ENCODE data around the gene GALNT15.
A peak's percentile ranks its signal among the peaks of the same experiment; 100 is the strongest.

Gene GALNT15

DNA sequence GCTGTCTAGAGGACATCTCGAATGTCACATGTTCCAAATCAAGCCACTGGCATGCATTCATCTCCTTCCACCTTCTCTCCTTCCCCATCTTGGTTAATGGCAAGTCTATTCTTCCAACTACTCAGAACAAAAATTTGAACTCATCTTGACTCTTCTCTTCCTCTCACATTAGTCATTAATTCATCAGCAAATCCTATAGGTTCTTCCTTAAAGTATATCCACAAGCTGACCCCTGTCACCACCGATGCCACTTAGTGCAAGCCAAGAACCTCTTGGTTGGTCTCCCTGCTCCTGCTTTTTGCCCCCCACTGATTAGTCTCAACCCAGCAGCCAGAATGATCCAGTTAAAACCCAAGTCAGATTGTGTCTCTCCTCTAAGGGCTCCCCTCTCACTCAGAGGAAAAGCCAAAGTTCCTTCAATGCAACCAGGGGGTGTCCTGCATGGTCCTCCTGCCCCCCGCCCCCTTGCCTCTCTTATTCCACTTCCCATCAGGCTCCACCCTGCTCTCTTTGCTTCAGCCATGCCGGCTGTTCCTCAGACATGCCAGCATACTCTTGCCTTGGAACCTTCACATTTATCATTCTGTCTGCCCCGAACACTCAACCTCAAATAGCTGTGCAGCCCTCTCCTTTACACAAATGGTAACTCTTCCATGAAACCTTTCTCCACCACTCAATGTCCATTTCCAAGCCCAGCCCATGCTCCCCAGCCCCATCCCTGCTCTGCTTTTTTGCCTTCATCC lies 1.0 kb upstream of the GALNT15 start:
- H3K4me3 ChIP-seq (ENCODE audit: control insufficient read depth, low read depth, low read length): no peak overlapping the region
- TF ChIP-seq, protein P1, sequence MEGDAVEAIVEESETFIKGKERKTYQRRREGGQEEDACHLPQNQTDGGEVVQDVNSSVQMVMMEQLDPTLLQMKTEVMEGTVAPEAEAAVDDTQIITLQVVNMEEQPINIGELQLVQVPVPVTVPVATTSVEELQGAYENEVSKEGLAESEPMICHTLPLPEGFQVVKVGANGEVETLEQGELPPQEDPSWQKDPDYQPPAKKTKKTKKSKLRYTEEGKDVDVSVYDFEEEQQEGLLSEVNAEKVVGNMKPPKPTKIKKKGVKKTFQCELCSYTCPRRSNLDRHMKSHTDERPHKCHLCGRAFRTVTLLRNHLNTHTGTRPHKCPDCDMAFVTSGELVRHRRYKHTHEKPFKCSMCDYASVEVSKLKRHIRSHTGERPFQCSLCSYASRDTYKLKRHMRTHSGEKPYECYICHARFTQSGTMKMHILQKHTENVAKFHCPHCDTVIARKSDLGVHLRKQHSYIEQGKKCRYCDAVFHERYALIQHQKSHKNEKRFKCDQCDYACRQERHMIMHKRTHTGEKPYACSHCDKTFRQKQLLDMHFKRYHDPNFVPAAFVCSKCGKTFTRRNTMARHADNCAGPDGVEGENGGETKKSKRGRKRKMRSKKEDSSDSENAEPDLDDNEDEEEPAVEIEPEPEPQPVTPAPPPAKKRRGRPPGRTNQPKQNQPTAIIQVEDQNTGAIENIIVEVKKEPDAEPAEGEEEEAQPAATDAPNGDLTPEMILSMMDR (conservative IDR thresholded peaks at IDR 0.05; ENCODE audit: control insufficient read depth, insufficient read depth, low read depth, low read length): no peak
- DNase-seq (ENCODE audit: low read depth): peak; percentile 48

DNA sequence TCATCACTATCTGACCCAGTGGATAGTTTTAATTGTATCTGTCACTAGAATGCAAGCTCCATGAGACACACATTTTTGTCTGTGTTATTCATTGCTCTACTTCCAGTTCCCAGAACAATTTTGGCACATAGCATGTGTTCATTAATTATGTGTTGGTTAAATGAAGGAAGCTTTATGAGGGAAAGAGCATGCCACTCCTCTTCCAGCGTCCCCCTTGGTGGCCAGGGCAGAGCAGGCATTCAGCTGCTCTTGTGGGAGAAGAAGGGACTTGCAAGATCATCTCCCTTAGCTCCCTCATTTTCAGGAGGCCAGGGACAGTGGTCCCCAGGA lies 489 bp upstream of the GALNT15 start:
- H3K4me3 ChIP-seq (ENCODE audit: control insufficient read depth, low read depth, low read length): peak overlapping the region; percentile 58
- peak; percentile 89 for DNase-seq (ENCODE audit: low read depth)
- TF ChIP-seq, protein P1 (conservative IDR thresholded peaks at IDR 0.05; ENCODE audit: control insufficient read depth, insufficient read depth, low read depth, low read length): no peak

DNA sequence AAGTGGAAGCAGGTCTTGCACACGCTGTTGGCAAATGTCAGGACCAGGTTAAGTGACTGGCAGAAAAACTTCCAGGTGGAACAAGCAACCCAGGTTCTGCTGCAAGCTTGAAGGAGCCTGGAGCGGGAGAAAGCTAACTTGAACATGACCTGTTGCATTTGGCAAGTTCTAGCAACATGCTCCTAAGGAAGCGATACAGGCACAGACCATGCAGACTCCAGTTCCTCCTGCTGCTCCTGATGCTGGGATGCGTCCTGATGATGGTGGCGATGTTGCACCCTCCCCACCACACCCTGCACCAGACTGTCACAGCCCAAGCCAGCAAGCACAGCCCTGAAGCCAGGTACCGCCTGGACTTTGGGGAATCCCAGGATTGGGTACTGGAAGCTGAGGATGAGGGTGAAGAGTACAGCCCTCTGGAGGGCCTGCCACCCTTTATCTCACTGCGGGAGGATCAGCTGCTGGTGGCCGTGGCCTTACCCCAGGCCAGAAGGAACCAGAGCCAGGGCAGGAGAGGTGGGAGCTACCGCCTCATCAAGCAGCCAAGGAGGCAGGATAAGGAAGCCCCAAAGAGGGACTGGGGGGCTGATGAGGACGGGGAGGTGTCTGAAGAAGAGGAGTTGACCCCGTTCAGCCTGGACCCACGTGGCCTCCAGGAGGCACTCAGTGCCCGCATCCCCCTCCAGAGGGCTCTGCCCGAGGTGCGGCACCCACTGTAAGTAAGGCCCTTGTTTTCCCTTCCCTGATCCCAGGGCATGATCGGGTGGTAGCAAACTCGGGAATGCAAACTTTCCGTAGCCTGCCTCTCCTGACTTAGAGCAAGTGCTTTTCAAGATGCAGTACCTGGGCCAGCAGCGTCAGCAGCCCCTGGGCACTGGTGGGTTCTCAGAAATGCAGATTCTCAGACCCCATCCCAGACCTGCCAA lies 759 bp downstream of the GALNT15 start:
- peak; percentile 26 for DNase-seq (ENCODE audit: low read depth)
- TF ChIP-seq, protein P1 (conservative IDR thresholded peaks at IDR 0.05; ENCODE audit: control insufficient read depth, insufficient read depth, low read depth, low read length): no peak
- H3K4me3 ChIP-seq (ENCODE audit: control insufficient read depth, low read depth, low read length): peak overlapping the region; percentile 58

DNA sequence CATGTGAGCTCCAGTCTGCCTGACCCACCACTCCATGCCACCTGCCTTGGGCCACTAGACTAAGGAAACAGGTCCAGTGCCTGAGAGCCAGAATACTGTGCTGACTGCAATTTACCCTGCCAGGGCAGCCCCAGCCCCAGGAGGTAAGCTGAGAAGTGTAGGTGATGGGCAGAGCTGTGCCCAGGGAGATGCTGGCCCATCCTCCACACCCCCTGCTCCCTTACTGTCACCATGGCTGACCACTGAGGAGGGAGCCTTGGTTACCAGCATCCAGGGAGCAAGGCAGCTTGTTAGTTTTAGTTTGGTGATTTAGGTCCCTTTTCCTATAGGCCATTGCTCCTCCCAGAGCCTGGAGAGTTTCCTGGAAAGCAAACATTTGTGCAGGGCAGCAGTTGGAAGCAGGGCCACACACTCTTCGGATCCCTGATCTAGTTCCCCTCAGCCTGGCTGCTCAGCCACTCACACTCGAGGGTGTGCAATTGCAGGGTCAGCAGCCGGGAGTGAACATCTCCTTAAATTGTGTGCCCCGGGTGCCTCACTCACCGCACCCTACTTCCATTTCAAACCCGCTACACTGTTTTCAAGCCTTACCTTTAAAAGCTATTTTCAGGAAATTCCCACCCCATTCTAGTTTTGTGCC lies 2.0 kb downstream of the GALNT15 start:
- peak overlapping the region; percentile 58 for H3K4me3 ChIP-seq (ENCODE audit: control insufficient read depth, low read depth, low read length)
- TF ChIP-seq, protein P1 (conservative IDR thresholded peaks at IDR 0.05; ENCODE audit: control insufficient read depth, insufficient read depth, low read depth, low read length): no peak
- DNase-seq (ENCODE audit: low read depth): peak; percentile 50

DNA sequence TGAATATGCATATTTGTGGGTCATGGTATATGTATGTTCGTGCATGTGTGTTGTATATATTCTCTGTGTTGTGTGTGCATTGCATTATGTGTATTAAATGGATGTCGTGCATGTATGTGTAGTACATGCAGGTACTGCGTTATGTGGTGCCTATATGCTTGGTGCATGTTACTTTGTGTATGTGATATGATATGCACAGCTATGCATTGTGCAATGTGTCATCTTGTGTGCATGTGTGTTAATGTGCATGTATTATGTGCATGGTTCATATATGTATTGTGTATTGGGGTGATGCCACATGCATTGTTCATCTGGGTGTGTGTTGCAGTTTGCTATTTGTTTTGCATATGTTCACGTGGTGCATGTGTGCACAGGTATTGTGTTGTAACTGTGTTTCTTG lies 2.9 kb downstream of the GALNT15 start:
- no peak for DNase-seq (ENCODE audit: low read depth)
- TF ChIP-seq, protein P1 (conservative IDR thresholded peaks at IDR 0.05; ENCODE audit: control insufficient read depth, insufficient read depth, low read depth, low read length): no peak
- H3K4me3 ChIP-seq (ENCODE audit: control insufficient read depth, low read depth, low read length): peak overlapping the region; percentile 58

DNA sequence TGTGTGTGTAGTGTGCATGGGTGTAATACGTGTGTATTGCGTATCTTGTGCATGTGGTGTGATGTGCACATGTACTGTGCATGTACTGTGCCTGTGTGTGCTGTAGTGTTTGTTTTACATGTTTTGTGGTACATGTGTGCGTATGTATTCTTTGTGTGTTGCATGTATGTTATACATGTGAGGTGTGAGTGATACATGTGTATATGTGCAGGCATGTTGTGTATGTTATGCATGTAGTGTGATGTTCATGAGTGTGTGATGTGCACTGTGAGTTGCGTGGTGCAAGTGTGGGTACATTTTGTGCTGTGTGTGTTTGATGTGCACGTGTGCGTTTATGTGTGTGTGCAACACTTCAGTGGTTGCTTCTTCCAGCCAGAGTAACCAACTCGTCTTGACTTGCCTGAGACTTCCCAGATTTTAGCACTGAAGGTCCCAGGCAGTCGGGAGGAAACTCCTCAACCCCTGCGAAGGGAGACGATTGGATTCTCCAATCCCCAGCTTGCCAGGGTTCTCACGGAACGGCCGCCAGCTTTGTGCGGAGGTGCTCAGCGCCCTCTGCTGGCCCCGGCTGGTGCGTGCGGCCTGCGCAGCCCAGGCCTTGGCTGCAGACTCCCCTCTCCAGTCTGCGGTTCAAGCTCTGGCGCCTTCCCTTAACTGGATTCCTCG lies 3.6 kb downstream of the GALNT15 start:
- peak overlapping the region; percentile 58 for H3K4me3 ChIP-seq (ENCODE audit: control insufficient read depth, low read depth, low read length)
- TF ChIP-seq, protein P1 (conservative IDR thresholded peaks at IDR 0.05; ENCODE audit: control insufficient read depth, insufficient read depth, low read depth, low read length): peak; percentile 95
- peak; percentile 92 for DNase-seq (ENCODE audit: low read depth)

Data from fibroblast of mammary gland (primary cell).